ENCODE measurements around the gene NKD1.

DNA sequence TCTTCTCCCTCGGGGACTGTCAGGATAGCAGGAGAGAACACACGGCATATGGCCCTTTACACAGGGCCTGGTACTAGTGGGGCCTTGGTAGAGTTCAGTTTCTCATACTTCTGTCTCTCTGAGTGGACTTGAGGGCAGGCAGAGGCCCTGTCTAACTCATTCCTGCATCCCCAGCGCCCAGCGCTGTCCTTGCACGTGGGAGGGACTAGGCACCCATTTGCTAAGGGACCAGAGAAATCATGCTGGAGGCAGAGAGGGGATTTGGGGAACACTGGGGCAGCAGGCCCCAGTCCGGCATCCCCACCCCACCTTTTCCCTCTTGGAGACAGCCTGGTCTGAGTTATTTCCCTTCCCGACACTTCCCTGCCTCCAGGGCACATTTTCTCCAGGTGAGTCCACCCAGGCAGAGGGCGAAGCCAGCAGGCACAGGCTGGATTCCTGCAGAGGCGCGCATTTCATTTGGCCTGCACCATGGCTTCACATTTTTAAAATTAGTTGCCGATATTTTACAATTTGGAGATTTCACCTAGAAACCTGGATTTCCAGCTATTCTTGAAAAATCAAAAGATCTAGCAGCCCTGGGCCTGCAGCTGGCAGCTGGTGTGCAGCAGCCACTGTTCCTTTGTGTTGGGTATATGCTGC, 9.7 kb upstream of the NKD1 start:
- TF ChIP-seq SP1 (IDR thresholded peaks at IDR 0.05): no peak
- no peak for TF ChIP-seq BHLHE40 (IDR thresholded peaks at IDR 0.05; ENCODE audit: borderline replicate concordance)
- no peak for TF ChIP-seq ELF4 (IDR thresholded peaks at IDR 0.05)
